GF-D8 (cell line): ENCODE results near the gene DTNBP1.

Source experiments
- DNase-seq: peaks from one replicate; lab custom pipeline; 2025; lab: John Stamatoyannopoulos, UW

DTNBP1 gene, protein sequence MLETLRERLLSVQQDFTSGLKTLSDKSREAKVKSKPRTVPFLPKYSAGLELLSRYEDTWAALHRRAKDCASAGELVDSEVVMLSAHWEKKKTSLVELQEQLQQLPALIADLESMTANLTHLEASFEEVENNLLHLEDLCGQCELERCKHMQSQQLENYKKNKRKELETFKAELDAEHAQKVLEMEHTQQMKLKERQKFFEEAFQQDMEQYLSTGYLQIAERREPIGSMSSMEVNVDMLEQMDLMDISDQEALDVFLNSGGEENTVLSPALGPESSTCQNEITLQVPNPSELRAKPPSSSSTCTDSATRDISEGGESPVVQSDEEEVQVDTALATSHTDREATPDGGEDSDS

GRCh38 chr6:15662326-15663129 lies at the start of gene DTNBP1:
TSS of gene DTNBP1 (minus strand) at chr6:15663028. CDS start at chr6:15662869, 159 bp downstream.
- peak; percentile 50 for DNase-seq

DNA sequence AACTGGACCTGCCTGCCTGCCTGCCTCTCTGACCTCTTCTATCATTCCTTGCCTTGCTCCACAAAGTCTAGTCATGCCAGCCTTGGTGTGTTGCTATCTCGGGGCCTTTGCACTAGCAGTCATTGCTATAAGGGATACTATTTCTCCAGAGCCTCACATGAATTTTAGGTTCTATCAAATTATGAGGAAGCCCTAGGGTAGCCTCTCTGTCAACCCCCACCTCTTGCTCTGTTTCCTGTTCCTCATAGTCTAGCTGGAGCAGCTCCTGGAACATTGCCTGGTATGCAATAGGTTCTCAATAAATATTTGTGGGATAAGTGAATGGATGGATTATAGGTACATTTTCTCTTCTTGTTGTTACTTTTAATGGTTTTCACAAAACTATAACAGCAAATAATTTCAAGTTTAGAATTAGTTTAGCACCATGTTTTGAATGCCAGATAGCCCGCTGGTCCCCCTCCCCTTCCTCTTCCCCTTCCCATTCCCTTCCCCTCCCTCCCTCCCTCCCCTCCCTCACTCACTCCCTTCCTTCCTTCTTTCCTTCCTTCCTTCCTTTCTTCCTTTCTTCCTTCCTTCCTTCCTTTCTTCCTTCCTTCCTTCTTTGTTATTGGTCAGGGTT lies 46.9 kb upstream of the DTNBP1 start:
- DNase-seq = no peak

DNA sequence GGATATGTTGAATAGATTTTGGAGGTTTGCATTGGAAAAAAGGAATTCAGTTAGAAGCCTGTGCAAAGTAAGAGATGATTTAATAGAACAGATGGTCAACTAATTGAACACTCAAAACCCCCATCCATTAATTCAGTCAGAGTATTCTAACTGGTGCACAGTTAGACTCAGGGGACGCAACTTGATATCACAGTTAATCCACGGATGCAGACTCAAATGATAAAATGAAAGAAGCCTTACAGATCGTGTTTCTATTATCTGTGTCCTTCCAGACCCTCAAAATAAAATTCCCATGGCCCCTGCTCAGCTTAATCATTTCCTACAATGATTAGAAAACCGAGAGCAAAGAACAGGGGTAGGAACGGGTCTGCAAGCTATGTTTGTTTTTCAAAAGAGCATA lies 45.4 kb upstream of the DTNBP1 start:
- no peak for DNase-seq

DNA sequence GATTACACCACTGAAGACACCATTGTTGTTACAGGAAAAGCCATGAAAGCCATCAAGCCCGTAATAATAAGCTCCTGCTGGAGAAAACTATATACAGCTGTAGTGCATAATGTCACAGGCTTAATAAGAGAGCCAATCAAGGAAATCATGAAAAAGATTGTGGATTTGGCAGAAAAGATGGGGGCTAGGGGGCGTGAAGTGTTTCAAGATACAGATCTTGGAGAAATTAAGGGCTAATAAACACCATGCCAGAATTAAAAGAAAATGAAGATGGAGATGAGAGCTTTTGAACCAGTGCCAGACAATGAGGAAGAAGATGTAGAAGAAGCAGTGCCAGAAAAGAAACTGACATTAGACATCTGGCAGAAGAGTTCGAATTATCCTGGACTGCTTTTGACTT lies 43.2 kb upstream of the DTNBP1 start:
- DNase-seq = no peak

DNA sequence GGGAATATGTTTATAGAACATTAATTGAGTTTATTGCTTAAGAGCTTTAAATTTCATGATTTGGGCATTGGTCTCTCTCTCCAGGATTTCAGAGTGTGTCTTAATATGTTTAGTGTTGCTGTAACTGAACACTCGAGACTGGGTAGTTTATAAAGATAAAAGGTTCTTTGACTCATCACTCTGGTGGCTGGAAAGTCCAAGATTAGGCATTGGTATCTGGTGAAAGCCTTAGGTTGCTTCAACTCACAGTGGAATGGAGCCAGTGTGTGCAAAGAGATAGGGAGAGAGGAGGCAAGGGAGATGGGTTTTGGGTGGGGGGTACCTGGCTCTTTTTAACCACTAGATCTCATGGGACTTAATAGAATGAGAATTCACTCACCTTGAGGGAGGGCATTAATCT lies 35.6 kb upstream of the DTNBP1 start:
- no peak for DNase-seq

GRCh38 chr6:15697895-15698294 lies 35.1 kb upstream of the DTNBP1 start:
- DNase-seq = no peak

GRCh38 chr6:15691250-15691869 lies 28.5 kb upstream of the DTNBP1 start:
- peak; percentile 66 for DNase-seq

GRCh38 chr6:15690510-15690909 lies 27.7 kb upstream of the DTNBP1 start:
- DNase-seq = no peak

- DNase-seq = no peak
Measured at GRCh38 chr6:15689586-15690482, 27.0 kb upstream of the DTNBP1 start.

DNA sequence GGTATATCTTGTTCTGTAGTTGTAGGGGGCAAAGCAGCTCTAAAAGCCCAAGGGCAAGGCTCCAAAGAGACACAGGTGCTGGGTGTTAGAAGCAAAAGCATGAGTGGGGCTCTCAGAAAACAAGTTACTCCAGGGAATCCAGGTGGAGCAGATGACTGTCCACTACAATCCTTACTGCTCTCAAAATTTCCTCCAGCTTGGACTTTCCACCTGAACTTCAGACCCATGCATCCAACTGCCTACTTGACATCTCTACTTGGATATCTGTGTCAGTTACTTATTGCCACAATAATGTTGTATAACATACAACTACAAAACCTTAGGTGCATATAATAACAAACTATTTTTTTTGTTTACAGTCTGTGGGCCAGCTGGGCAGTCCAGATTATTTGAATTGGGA lies 22.8 kb upstream of the DTNBP1 start:
- DNase-seq = no peak

DNA sequence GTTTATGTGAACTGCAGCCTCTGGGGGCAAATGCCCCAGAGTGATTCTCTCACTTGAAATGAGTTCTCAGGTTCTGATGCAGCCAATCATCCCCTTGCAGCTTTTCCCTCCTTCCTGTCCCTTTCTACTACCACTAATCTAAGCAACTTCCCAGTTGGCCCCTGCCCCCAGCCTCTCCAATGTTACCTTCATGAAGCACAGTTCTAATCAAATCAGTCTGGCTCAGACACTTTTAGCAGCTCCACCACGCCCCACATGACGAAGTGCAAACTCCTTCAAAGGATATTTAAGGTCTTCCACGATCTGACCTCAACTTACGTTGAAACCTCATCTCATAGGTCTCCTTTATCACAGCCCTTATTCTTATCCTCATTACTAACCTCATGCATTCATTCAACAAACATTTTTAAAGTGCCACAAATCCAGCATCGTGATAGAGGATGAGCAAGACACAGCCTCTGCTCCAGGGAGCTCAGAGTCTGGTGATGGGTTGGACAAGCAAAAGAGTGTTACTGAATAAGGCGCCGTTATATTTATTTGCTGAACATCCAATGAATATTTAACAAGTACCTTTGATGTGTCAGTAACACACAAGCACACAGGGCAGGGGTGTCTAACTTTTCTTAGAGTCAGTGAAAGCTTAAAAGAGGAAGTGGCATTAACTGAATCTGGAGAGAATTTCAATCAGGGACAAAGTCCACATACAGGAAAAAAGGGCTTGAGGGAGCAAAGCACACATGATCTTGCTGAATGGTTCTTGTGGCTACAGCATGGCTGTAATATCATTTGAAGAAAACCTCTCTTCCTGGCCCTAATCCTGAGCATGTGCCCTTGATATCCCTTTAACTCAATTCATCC lies 20.4 kb upstream of the DTNBP1 start:
- DNase-seq = peak; percentile 61

- DNase-seq = no peak
Measured at GRCh38 chr6:15681946-15682345, 19.1 kb upstream of the DTNBP1 start.

DNA sequence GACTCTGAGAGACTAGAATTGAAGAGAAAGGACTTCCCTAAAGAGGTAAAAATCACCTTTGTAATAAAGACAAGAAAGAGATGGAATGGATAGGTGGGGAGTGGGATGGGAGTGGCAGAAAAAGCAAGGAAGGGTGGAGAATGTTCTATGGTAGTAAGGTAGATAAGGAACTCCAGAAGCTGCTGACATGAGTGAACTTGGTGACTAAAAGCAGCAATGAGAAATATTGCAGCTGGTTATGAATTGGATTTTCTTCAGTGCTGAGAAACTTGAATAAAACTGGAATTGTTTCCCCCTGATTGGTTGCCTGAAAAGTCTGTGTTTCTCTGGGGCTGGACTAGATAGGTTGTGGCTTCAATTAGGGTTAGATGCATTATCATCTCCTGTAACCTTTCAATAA lies 15.7 kb upstream of the DTNBP1 start:
- DNase-seq = no peak

GRCh38 chr6:15677822-15678221 lies 15.0 kb upstream of the DTNBP1 start:
- peak; percentile 6 for DNase-seq

GRCh38 chr6:15675536-15676220 lies 12.8 kb upstream of the DTNBP1 start:
- peak; percentile 7 for DNase-seq

DNA sequence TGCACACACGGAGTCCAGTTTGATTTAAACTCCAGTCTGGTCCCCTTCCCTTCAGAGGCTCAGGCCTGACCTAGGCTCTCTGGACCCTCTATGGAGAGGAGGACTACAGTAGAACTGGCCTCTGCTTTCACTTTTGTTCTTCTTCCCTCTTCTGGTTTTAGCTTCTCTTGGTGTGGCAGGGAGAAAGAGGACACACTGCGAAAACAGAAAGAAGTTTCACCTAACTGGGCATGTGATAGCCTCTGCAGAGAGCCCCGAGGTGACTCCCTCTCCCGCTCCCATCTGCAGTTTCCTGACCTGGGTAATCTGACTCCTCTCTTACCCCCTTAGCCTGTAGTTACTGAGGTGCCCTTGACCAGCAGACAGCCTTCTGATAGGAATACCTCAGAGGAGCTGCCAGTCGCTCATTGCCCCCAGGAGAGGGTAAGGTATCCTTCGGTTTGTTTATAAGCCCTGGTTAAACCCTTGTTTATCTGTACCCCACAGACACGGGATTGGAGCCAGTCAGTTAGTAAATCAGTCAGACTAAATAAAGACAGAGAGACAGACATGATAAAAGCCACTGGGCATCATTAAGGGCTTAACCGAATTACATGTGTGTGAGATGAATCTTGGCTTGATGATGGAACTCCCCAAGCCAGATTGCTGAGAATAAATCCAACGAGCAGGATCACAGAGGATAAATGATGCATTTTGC lies 12.0 kb upstream of the DTNBP1 start:
- DNase-seq = no peak

- DNase-seq = no peak
Measured at GRCh38 chr6:15673666-15674065, 10.8 kb upstream of the DTNBP1 start.

DNA sequence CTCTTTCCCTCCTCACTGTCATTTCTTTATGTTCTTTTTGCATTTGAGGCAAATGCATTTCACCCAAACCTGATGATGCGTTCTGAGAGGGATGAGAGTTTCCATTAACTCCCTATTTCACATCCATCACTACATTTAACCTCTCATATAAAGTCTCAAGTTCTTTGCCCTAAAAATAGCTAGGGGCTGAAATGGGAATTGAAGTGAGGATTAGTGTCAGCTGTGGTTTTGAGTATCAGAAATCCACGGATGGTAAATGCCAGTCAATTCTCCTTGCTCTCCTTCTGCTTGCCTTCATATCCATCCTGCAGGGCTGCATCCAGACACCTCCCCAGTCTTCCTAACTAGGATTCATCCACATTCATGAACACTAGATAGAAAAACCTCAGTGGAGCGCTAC lies 10.0 kb upstream of the DTNBP1 start:
- no peak for DNase-seq

DNA sequence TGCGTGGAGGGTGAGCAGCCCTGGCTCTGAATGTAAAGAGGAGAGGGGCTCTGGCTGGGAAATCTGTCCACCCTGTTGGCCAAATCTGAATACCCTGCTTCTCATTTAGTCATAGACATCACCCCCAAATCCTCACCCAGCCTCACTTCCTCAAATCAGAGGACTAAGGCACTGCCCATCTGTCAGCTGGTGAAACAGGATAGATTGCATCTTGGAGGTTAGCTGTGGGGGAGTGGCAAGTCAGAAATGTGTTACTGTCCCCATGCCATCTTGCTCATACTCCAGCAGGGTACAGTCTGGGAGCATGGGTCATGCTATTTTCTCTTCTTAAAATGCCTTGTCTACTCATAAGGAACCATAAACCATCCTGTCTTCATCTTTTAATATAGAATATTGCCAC lies 9.5 kb upstream of the DTNBP1 start:
- peak; percentile 53 for DNase-seq
